H1 (cell line): ENCODE results near the gene CAPZB. TPM values are rescaled to one million over a fixed set of nuclear protein-coding genes. Genes with fewer than 3 reads are reported as not detected.

Experiments used
- CTCF ChIA-PET: fragments of 300-600 bp; sonication (Branson Sonifier 250); formaldehyde crosslinking; loops from one replicate; lab custom pipeline; 2021; ENCODE audit not compliant: partially characterized antibody; lab: Charles Lee
- POLR2A ChIA-PET: fragments of 300-600 bp; sonication (Branson Sonifier 250); formaldehyde crosslinking; loops from one replicate; lab custom pipeline; 2021; ENCODE audit warnings: inconsistent platforms; ENCODE audit not compliant: partially characterized antibody; lab: Charles Lee
- DNase-seq, 2 experiments: peaks; one replicate each; pipeline versions ENCODE4 v3.0.0 to v3.0.0-alpha.2; 2010 to 2022; ENCODE audit warnings: low spot score in 2 of 2, low read depth in 1 of 2, mixed read lengths in 1 of 2
- FAIRE-seq: peaks from 2 replicates; lab custom pipeline; 2011; peaks lifted over from hg19 to GRCh38; lab: Jason Lieb, UNC
- H2AFZ ChIP-seq: 2 replicates; pipeline ENCODE4 v1.8.1; 2012; ENCODE audit warnings: low read length, inconsistent platforms
- H2AK5ac ChIP-seq: 2 replicates; pipeline ENCODE4 v1.6.1; 2013; ENCODE audit warnings: low read depth, low read length
- H2BK120ac ChIP-seq: replicated peaks from 2 replicates; pipeline ENCODE3; 2013; ENCODE audit warnings: low read depth, low read length, inconsistent platforms
- H2BK12ac ChIP-seq: 2 replicates; pipeline ENCODE4 v1.6.1; 2013; ENCODE audit warnings: low read depth, low read length
- H2BK15ac ChIP-seq: 2 replicates; pipeline ENCODE4 v1.6.1; 2013; ENCODE audit warnings: low read length
- H2BK20ac ChIP-seq: 2 replicates; pipeline ENCODE4 v1.6.1; 2013; ENCODE audit warnings: low read length
- H2BK5ac ChIP-seq: 2 replicates; pipeline ENCODE4 v1.6.1; 2013; ENCODE audit warnings: low read depth, low read length
- H3K14ac ChIP-seq: 2 replicates; pipeline ENCODE4 v1.6.1; 2013; ENCODE audit warnings: inconsistent platforms; ENCODE audit not compliant: insufficient read length
- H3K18ac ChIP-seq: 2 replicates; pipeline ENCODE4 v1.6.1; 2013; ENCODE audit warnings: low read length; ENCODE audit errors: extremely low read depth
- H3K23ac ChIP-seq: 2 replicates; pipeline ENCODE4 v1.6.1; 2013; ENCODE audit warnings: inconsistent platforms; ENCODE audit not compliant: insufficient read length
- H3K23me2 ChIP-seq: 2 replicates; pipeline ENCODE4 v1.6.1; 2013; ENCODE audit warnings: low read depth, low read length
- H3K27ac ChIP-seq: 2 replicates; pipeline ENCODE4 v1.6.1; 2011; ENCODE audit warnings: low read depth, low read length, inconsistent platforms
- H3K27me3 ChIP-seq, 4 experiments: replicated peaks in 1 of 4; 1 replicate in 1 of 4; 2 replicates in 3 of 4; pipeline versions ENCODE4 v1.6.1 to v1.8.1; 2011 to 2013; ENCODE audit warnings: low read length in 3 of 4, mild to moderate bottlenecking in 3 of 4, inconsistent platforms in 2 of 4, mixed read lengths in 2 of 4, moderate library complexity in 1 of 4; ENCODE audit not compliant: control insufficient read depth in 3 of 4, insufficient read depth in 3 of 4; ENCODE audit errors: extremely low read depth in 1 of 4
- H3K36me3 ChIP-seq, 4 experiments: 2 replicates each; pipeline versions ENCODE4 v1.6.1 to v1.8.1; 2011 to 2013; ENCODE audit warnings: mild to moderate bottlenecking in 4 of 4, low read length in 3 of 4, moderate library complexity in 2 of 4, control low read depth in 1 of 4, inconsistent platforms in 1 of 4; ENCODE audit not compliant: insufficient read depth in 4 of 4, control insufficient read depth in 2 of 4
- H3K4ac ChIP-seq: replicated peaks from 2 replicates; pipeline ENCODE3; 2013; ENCODE audit warnings: low read length, low read depth, mixed read lengths, inconsistent platforms; ENCODE audit not compliant: insufficient read length
- H3K4me1 ChIP-seq, 4 experiments: replicated peaks in 1 of 4; 1 replicate in 1 of 4; 2 replicates in 3 of 4; pipeline versions ENCODE4 v1.6.1 to v1.8.1; 2011 to 2013; ENCODE audit warnings: low read length in 3 of 4, inconsistent platforms in 2 of 4, mixed read lengths in 1 of 4; ENCODE audit not compliant: insufficient read depth in 4 of 4, control insufficient read depth in 3 of 4
- H3K4me2 ChIP-seq, 2 experiments: 2 replicates each; pipeline versions ENCODE4 v1.6.1 to v1.8.1; 2011 to 2013; ENCODE audit warnings: low read depth in 2 of 2, low read length in 2 of 2, control low read depth in 1 of 2, inconsistent platforms in 1 of 2, mild to moderate bottlenecking in 1 of 2; ENCODE audit not compliant: insufficient read depth in 1 of 2
- H3K4me3 ChIP-seq, 4 experiments: fragments of 200-600, 300-600 bp in 1 of 4; sonication (generic), shearing (Covaris generic), sonication (Bioruptor Twin) in 1 of 4; 2 replicates each; pipeline versions ENCODE4 v1.5.1 to v1.8.1; 2011 to 2016; ENCODE audit warnings: low read length in 4 of 4, low read depth in 3 of 4, control low read depth in 2 of 4, inconsistent platforms in 2 of 4, mild to moderate bottlenecking in 2 of 4, mixed read lengths in 1 of 4, moderate library complexity in 1 of 4; ENCODE audit not compliant: insufficient read depth in 2 of 4; ENCODE audit errors: extremely low read depth in 1 of 4
- H3K56ac ChIP-seq: replicated peaks from 2 replicates; pipeline ENCODE3; 2013; ENCODE audit warnings: low read depth, mild to moderate bottlenecking, mixed read lengths, low read length, inconsistent platforms; ENCODE audit not compliant: insufficient read length
- H3K79me1 ChIP-seq: 2 replicates; pipeline ENCODE4 v1.6.1; 2013; ENCODE audit warnings: low read depth, low read length, control low read depth
- H3K79me2 ChIP-seq, 2 experiments: 2 replicates each; pipeline versions ENCODE4 v1.6.1 to v1.8.1; 2012 to 2013; ENCODE audit warnings: low read length in 2 of 2, mild to moderate bottlenecking in 2 of 2, inconsistent platforms in 1 of 2; ENCODE audit not compliant: insufficient read depth in 2 of 2, control insufficient read depth in 1 of 2
- H3K9ac ChIP-seq, 4 experiments: replicated peaks in 1 of 4; 1 replicate in 1 of 4; 2 replicates in 3 of 4; pipeline versions ENCODE4 v1.6.1 to v1.8.1; 2011 to 2013; ENCODE audit warnings: low read depth in 3 of 4, low read length in 3 of 4, control low read depth in 2 of 4, mild to moderate bottlenecking in 2 of 4, moderate library complexity in 2 of 4, inconsistent platforms in 1 of 4; ENCODE audit errors: extremely low read depth in 1 of 4
- H3K9me3 ChIP-seq, 2 experiments: 2 replicates each; pipeline versions ENCODE4 v1.6.1 to v1.8.1; 2012 to 2013; ENCODE audit warnings: mild to moderate bottlenecking in 2 of 2, moderate library complexity in 2 of 2, control low read depth in 1 of 2, inconsistent platforms in 1 of 2, low read depth in 1 of 2, low read length in 1 of 2, mixed read lengths in 1 of 2; ENCODE audit not compliant: insufficient read depth in 2 of 2
- H4K20me1 ChIP-seq, 2 experiments: replicated peaks in 1 of 2; 2 replicates each; pipeline versions ENCODE3 to v1.8.1; 2011 to 2013; ENCODE audit warnings: inconsistent platforms in 2 of 2, low read length in 2 of 2, mild to moderate bottlenecking in 1 of 2; ENCODE audit not compliant: insufficient read depth in 2 of 2, control insufficient read depth in 1 of 2
- H4K5ac ChIP-seq: 2 replicates; pipeline ENCODE4 v1.6.1; 2013; ENCODE audit warnings: low read length, low read depth, mixed read lengths, inconsistent platforms; ENCODE audit not compliant: insufficient read length
- H4K8ac ChIP-seq: 2 replicates; pipeline ENCODE4 v1.8.0; 2013; ENCODE audit warnings: mild to moderate bottlenecking, moderate library complexity, low read length, inconsistent platforms; ENCODE audit not compliant: insufficient read depth; ENCODE audit errors: extremely low read depth
- H4K91ac ChIP-seq: replicated peaks from 2 replicates; pipeline ENCODE3; 2013; ENCODE audit warnings: low read length, mixed read lengths, inconsistent platforms; ENCODE audit not compliant: insufficient read length
- SIN3A ChIP-seq, 2 experiments: IDR thresholded peaks in 1 of 2; conservative IDR thresholded peaks in 1 of 2; 2 replicates each; pipeline ENCODE4 v1.6.1; 2011 to 2012; ENCODE audit warnings: low read length in 2 of 2, improper control_type of control experiment in 1 of 2, low read depth in 1 of 2, mild to moderate bottlenecking in 1 of 2
- ZNF274 ChIP-seq: IDR thresholded peaks from 2 replicates; pipeline ENCODE4 v1.7.0; 2012; ENCODE audit warnings: low read length, borderline replicate concordance; ENCODE audit errors: extremely low read depth
- WGBS, 2 experiments: shearing (Covaris generic) in 1 of 2; methylation state at CpG; one replicate each; pipeline versions ENCODE4 v1.1.6 to v1.1.7; 2013 to 2015; ENCODE audit warnings: low lambda C conversion rate in 2 of 2, mixed read lengths in 2 of 2, inconsistent platforms in 1 of 2, low coverage in 1 of 2, missing lambda C conversion rate in 1 of 2; ENCODE audit not compliant: insufficient replicate concordance in 2 of 2, insufficient coverage in 1 of 2, insufficient read length in 1 of 2; ENCODE audit errors: extremely low coverage in 1 of 2, missing lambda C conversion rate in 1 of 2; 5-methylcytosine and 5-hydroxymethylcytosine counted together
- polyA plus RNA-seq, 7 experiments: library from polyadenylated mRNA; depleted of rRNA in 3 of 7; stranded (reverse) in 5 of 7; unstranded in 2 of 7; fragments of >200 nt in 5 of 7; fragments of 200-250 nt in 2 of 7; gene quantifications; 1 replicate in 5 of 7; 2 replicates in 1 of 7; 4 replicates in 1 of 7; pipeline versions ENCODE4 v1.2.1 to v1.2.3, GENCODE V29; 2011 to 2013; ENCODE audit warnings: missing spikeins in 2 of 7, mixed read lengths in 2 of 7
- total RNA-seq: library from RNA; stranded (reverse); fragmentation: NEBNext Ultra II Directional; extraction: Animal tissue kit (Norgen Biotek cat#: 25700); gene quantifications from 2 replicates; pipeline ENCODE4 v1.2.1, GENCODE V29; 2021

Gene CAPZB
- total and polyA plus RNA-seq, 2 of the 8 experiments (the other 6 are each of a cell fraction or from before 2014, with no cell fraction given) = 162 to 371 TPM

- Histone ChIP-seq H3K4ac (no peak overlapping the region), H3K23me2 (peaks cover 10% of the 10 kb centered on the region; the same call in 1 of the 2 replicates), H2AK5ac (no peak overlapping the region), H3K4me1 (peaks cover 0 to 14% (median 8%) of the 10 kb centered on the region in 4 experiments; a peak in 6 of 7 replicates), H2BK15ac (no peak overlapping the region), H2BK5ac (no peak overlapping the region), H3K27ac (no peak overlapping the region), H2BK120ac (no peak overlapping the region), H4K20me1 (peaks cover 6 to 10% of the 10 kb centered on the region in 2 experiments), H3K4me2 (peak overlapping the region; percentile 89 to 98), H3K23ac (peak overlapping the region; percentile 66), H3K56ac (no peak overlapping the region), H4K5ac (no peak overlapping the region), H3K14ac (no peak overlapping the region), H2BK12ac (no peak overlapping the region), H3K79me1 (peaks cover 2% of the 10 kb centered on the region; the same call in 1 of the 2 replicates), H3K18ac (no peak overlapping the region)
- 62% methylated on average over 13 of the region's 13 CpGs; no CpG with 5 or more reads in 1 of the 2 experiments for WGBS, 2 experiments
- CTCF ChIA-PET = interaction anchor here (1.0 to 2.0 kb wide), 2 partner anchors 31 to 343 kb away, joined by 3 to 4 read pairs; no protein-coding TSS in a partner anchor
- no peak for TF ChIP-seq ZNF274
- 0 out of 4 replicates have a peak, but pooled peaks of 1 of the 2 experiments have one; percentile 6 for TF ChIP-seq SIN3A (conservative IDR thresholded peaks at IDR 0.05 in 1 of 2, IDR thresholded peaks at IDR 0.05 in 1 of 2; ENCODE audit: low read depth in 1 of 2, low read length in 2 of 2)
- TF ChIP-seq, all 59 proteins: peak for 1
- Histone ChIP-seq H2AFZ (no peak overlapping the region), H3K9me3 (no peaks in the 10 kb centered on the region), H4K91ac (no peak overlapping the region), H2BK20ac (no peak overlapping the region), H3K79me2 (peaks cover 0 to 2% of the 10 kb centered on the region in 2 experiments; a peak in 1 of 4 replicates), H3K4me3 (peak overlapping the region; percentile 66 to 91 (median 79)), H3K36me3 (peaks cover 0 to 15% (median 4%) of the 10 kb centered on the region in 4 experiments; a peak in 6 of 8 replicates), H3K27me3 (peaks cover 0 to 4% (median 1%) of the 10 kb centered on the region in 4 experiments; a peak in 1 of 7 replicates), H4K8ac (peak overlapping the region; percentile 23; the same call in 1 of the 2 replicates), H3K9ac (peak overlapping the region in 3 of 4 experiments; percentile 10 to 79 (median 62); a peak in 4 of 7 replicates)
- POLR2A ChIA-PET = interaction anchor here (0.5 to 16.9 kb wide), 12 partner anchors 10 to 330 kb away, joined by 3 to 143 read pairs (median 3); partner anchors contain the start of genes AKR7A3, EMC1 and MRTO4
- FAIRE-seq (no peak), DNase-seq (no peak)
Observed at GRCh38 chr1:19310720-19311502, 174.4 kb downstream of the CAPZB start.
